PC-3 (cell line): ENCODE results near the gene RFESD. TPM values are rescaled to one million over a fixed set of nuclear protein-coding genes. Genes with fewer than 3 reads are reported as not detected.

Source experiments
- ATAC-seq: fragments of 200-7000 bp; cut with Tn5 transposase; 2 replicates; pipeline ENCODE4 v1.9.1; 2020; ENCODE audit warnings: mild to moderate bottlenecking, moderate library complexity
- BruUV-seq: library from RNA; stranded (reverse); fragments of 400-500 nt; replicated peaks from 2 replicates; lab custom pipeline; 2021; lab: Mats Ljungman, UMichigan
- CTCF ChIA-PET: fragments of 300-600 bp; sonication (Branson Sonifier 250); formaldehyde crosslinking; loops from one replicate; lab custom pipeline; 2022; ENCODE audit warnings: antibody characterized with exemption; lab: Charles Lee
- POLR2A ChIA-PET: fragments of 300-600 bp; sonication (Branson Sonifier 250); formaldehyde crosslinking; loops from one replicate; lab custom pipeline; 2022; ENCODE audit warnings: antibody characterized with exemption; ENCODE audit not compliant: unreplicated experiment; lab: Charles Lee
- DNase-seq: peaks from one replicate; pipeline ENCODE4 v3.0.0-alpha.2; 2015
- H2AFZ ChIP-seq: fragments of 300-600 bp; sonication (generic); 2 replicates; pipeline ENCODE4 v1.6.0; 2016; ENCODE audit warnings: antibody characterized with exemption, low read length
- H3F3A ChIP-seq: fragments of 300-600 bp; sonication (generic); one replicate; pipeline ENCODE4 v1.6.0; 2017; ENCODE audit warnings: antibody characterized with exemption, low read length, control low read depth, mild to moderate bottlenecking; ENCODE audit not compliant: unreplicated experiment
- H3K27ac ChIP-seq: fragments of 300-600 bp; sonication (generic); 2 replicates; pipeline ENCODE4 v1.5.1; 2016; ENCODE audit warnings: mild to moderate bottlenecking, low read length
- H3K27me3 ChIP-seq: fragments of 300-600 bp; sonication (generic); 2 replicates; pipeline ENCODE4 v1.6.1; 2016; ENCODE audit warnings: low read length, mixed read lengths
- H3K36me3 ChIP-seq: fragments of 300-600 bp; sonication (generic); 2 replicates; pipeline ENCODE4 v1.6.1; 2016; ENCODE audit warnings: low read depth, mixed run types, low read length, mixed read lengths
- H3K4me1 ChIP-seq: fragments of 300-600 bp; sonication (generic); 2 replicates; pipeline ENCODE4 v1.5.1; 2016; ENCODE audit warnings: low read length; ENCODE audit not compliant: insufficient read depth
- H3K4me2 ChIP-seq: fragments of 300-600 bp; sonication (generic); 2 replicates; pipeline ENCODE4 v1.6.0; 2016; ENCODE audit warnings: low read length
- H3K4me3 ChIP-seq: fragments of 300-600 bp; sonication (generic); 2 replicates; pipeline ENCODE4 v1.5.1; 2016; ENCODE audit warnings: mild to moderate bottlenecking, low read length, mixed read lengths
- H3K79me2 ChIP-seq: fragments of 300-600 bp; sonication (generic); 2 replicates; pipeline ENCODE4 v1.6.1; 2017; ENCODE audit warnings: low read length, mixed read lengths
- H3K9ac ChIP-seq: fragments of 300-600 bp; sonication (generic); 2 replicates; pipeline ENCODE4 v1.6.0; 2016; ENCODE audit warnings: mild to moderate bottlenecking, low read length
- H3K9me2 ChIP-seq: fragments of 300-600 bp; sonication (generic); replicated peaks from 2 replicates; pipeline ENCODE4 v1.6.1; 2016; ENCODE audit warnings: mixed run types, low read length, mixed read lengths
- H3K9me3 ChIP-seq: fragments of 300-600 bp; sonication (generic); 2 replicates; pipeline ENCODE4 v1.6.1; 2016; ENCODE audit warnings: low read length, mixed read lengths
- H4K20me1 ChIP-seq: fragments of 300-600 bp; sonication (generic); 2 replicates; pipeline ENCODE4 v1.6.1; 2016; ENCODE audit warnings: low read length, mixed read lengths
- CTCF ChIP-seq: fragments of 300-600 bp; sonication (generic); conservative IDR thresholded peaks from 2 replicates; pipeline ENCODE4 v1.5.1; 2017; ENCODE audit warnings: antibody characterized with exemption, low read depth, mild to moderate bottlenecking, low read length
- EZH2 ChIP-seq: fragments of 300-600 bp; sonication (generic); IDR thresholded peaks from one replicate; pipeline ENCODE4 v1.6.1; 2017; ENCODE audit warnings: antibody characterized with exemption, mild to moderate bottlenecking, low read length; ENCODE audit not compliant: unreplicated experiment
- EZH2phosphoT487 ChIP-seq: fragments of 300-600 bp; sonication (generic); IDR thresholded peaks from 2 replicates; pipeline ENCODE4 v1.6.1; 2018; ENCODE audit warnings: mild to moderate bottlenecking, antibody characterized with exemption, low read length, borderline replicate concordance
- intact Hi-C: fragments of 100-400 bp; cut with micrococcal nuclease; formaldehyde crosslinking; loops from 2 replicates; pipeline ENCODE4 v1.9.0; 2023
- total RNA-seq: library from RNA; depleted of rRNA; stranded (reverse); fragments of >200 nt; gene quantifications from 2 replicates; pipeline ENCODE4 v1.2.3, GENCODE V29; 2014

Gene RFESD
- total RNA-seq, 1 experiment from 2014 or later = 0.36 TPM

- Histone ChIP-seq H3K27ac (no peak overlapping the region), H3K9me2 (no peaks in the 10 kb centered on the region), H2AFZ (peak overlapping the region; percentile 82), H3K27me3 (0 out of 2 replicates have a peak, but pooled peaks cover 9% of the 10 kb centered on the region), H4K20me1 (no peaks in the 10 kb centered on the region), H3K4me1 (no peaks in the 10 kb centered on the region), H3K79me2 (no peaks in the 10 kb centered on the region), H3K9me3 (no peaks in the 10 kb centered on the region), H3K4me3 (peak overlapping the region; percentile 53), H3K9ac (no peak overlapping the region), H3K4me2 (peak overlapping the region; percentile 80), H3K36me3 (no peaks in the 10 kb centered on the region), H3F3A (no peaks in the 10 kb centered on the region)
- CTCF ChIA-PET = no interaction called here
- POLR2A ChIA-PET = no interaction called here
- DNase-seq (no peak), ATAC-seq (peak; percentile 67)
- no peak for TF ChIP-seq CTCF
- intact Hi-C loops = no loop called here
- no TSS peak for BruUV-seq
These were observed 25.4 kb upstream of the RFESD start for GRCh38 chr5:95620870-95621838.

- Histone ChIP-seq H3K36me3 (no peaks in the 10 kb centered on the region), H3K4me2 (peak overlapping the region; percentile 80), H3K4me3 (0 out of 2 replicates have a peak overlapping the region, but pooled peaks have one; percentile 53), H4K20me1 (no peaks in the 10 kb centered on the region), H3K9me2 (no peaks in the 10 kb centered on the region), H3K27ac (no peak overlapping the region), H3K27me3 (0 out of 2 replicates have a peak, but pooled peaks cover 9% of the 10 kb centered on the region), H2AFZ (no peak overlapping the region), H3F3A (no peaks in the 10 kb centered on the region), H3K9me3 (no peaks in the 10 kb centered on the region), H3K9ac (no peak overlapping the region), H3K4me1 (no peaks in the 10 kb centered on the region), H3K79me2 (no peaks in the 10 kb centered on the region)
- CTCF ChIA-PET = no interaction called here
- TF ChIP-seq EZH2 (no peak), EZH2phosphoT487 (no peak), CTCF (no peak)
- POLR2A ChIA-PET = no interaction called here
- no peak for ATAC-seq
- no peak for DNase-seq
- intact Hi-C loops = no loop called here
- BruUV-seq = no TSS peak
These were observed 24.5 kb upstream of the RFESD start for GRCh38 chr5:95621839-95622629.
